Heart right ventricle (tissue), 16 donors: ENCODE data around the gene SPO11. TPM values are rescaled to one million over a fixed set of nuclear protein-coding genes. Genes with fewer than 3 reads are reported as not detected.
A peak's percentile ranks its signal among the peaks of the same experiment; 100 is the strongest.
"Not testable (repeated sequence)": the region's sequence is repeated elsewhere in the genome, so short reads cannot be mapped to it uniquely, and the experiment has no call there.

Experiments used
- ATAC-seq, 8 donors: fragments of 200-7000 bp; cut with Tn5 transposase; one replicate each; pipeline ENCODE4 v1.9.1; 2020; ENCODE audit warnings: mild to moderate bottlenecking in 8 of 8, moderate library complexity in 8 of 8, moderate number of reproducible peaks in 1 of 8
- DNase-seq, 2 donors: peaks; one replicate each; pipeline ENCODE4 v3.0.0-alpha.2; 2020
- H3K27ac ChIP-seq, 10 donors: fragments of 200-600 bp; sonication (generic) in 2 of 10; one replicate each; pipeline versions ENCODE4 v1.5.0 to v1.8.0; 2020 to 2022; ENCODE audit warnings: mild to moderate bottlenecking in 3 of 10
- H3K27me3 ChIP-seq, 7 donors: fragments of 200-600 bp; one replicate each; pipeline ENCODE4 v1.8.0; 2021 to 2022; ENCODE audit warnings: mild to moderate bottlenecking in 2 of 7
- H3K36me3 ChIP-seq, 9 donors: fragments of 200-600 bp; sonication (generic) in 1 of 9; one replicate each; pipeline versions ENCODE4 v1.5.0 to v1.8.0; 2020 to 2022; ENCODE audit warnings: mild to moderate bottlenecking in 2 of 9
- H3K4me1 ChIP-seq, 9 donors: fragments of 200-600 bp; sonication (generic) in 1 of 9; one replicate each; pipeline versions ENCODE4 v1.5.0 to v1.8.0; 2020 to 2022; ENCODE audit warnings: mild to moderate bottlenecking in 4 of 9
- H3K4me3 ChIP-seq, 10 donors: fragments of 200-600 bp; sonication (generic) in 2 of 10; one replicate each; pipeline versions ENCODE4 v1.5.0 to v1.8.0; 2020 to 2022; ENCODE audit warnings: mild to moderate bottlenecking in 7 of 10, moderate library complexity in 2 of 10
- H3K9me3 ChIP-seq, 11 donors: fragments of 200-600 bp in 10 of 11; sonication (generic) in 2 of 11; one replicate each; pipeline versions ENCODE4 v1.5.0 to v1.8.0; 2013 to 2022; ENCODE audit warnings: mild to moderate bottlenecking in 2 of 11, control low read depth in 1 of 11, moderate library complexity in 1 of 11
- WGBS, 2 donors: extraction: QIAGEN DNeasy Blood & Tissue Kit; methylation state at CpG; one replicate each; pipeline ENCODE4 v1.1.7; 2013; ENCODE audit warnings: inconsistent platforms in 1 of 2; 5-methylcytosine and 5-hydroxymethylcytosine counted together
- intact Hi-C, 10 donors: fragments of 100-400 bp; cut with DNase I; formaldehyde crosslinking; loops; one replicate each; pipeline versions ENCODE4 v1.11.1 to v1.14.2; 2022
- polyA plus RNA-seq, 2 donors: library from polyadenylated mRNA; stranded (reverse); fragments of 200-250 nt; gene quantifications; one replicate each; pipeline ENCODE4 v1.2.3, GENCODE V29; 2013
- total RNA-seq, 10 donors: library from RNA; stranded (reverse); fragmentation: NEBNext Ultra II Directional in 3 of 10; extraction: Animal tissue kit (Norgen Biotek cat#: 25700) in 3 of 10; gene quantifications; one replicate each; pipeline versions ENCODE4 v1.2.1 to v1.2.4, GENCODE V29; 2021 to 2023
- TF ChIP-seq, protein P1 (sequence below), 9 donors: fragments of 200-600 bp; sonication (generic) in 2 of 9; IDR thresholded peaks; one replicate each; pipeline versions ENCODE4 v1.5.0 to v1.8.0; 2021 to 2022; ENCODE audit warnings: antibody characterized with exemption in 9 of 9, mild to moderate bottlenecking in 5 of 9, moderate library complexity in 1 of 9
- donor health status: Arrhythmogenic right ventricular cardiomyopathy.
- donor health status: ischemic (EF 13 %, LVEDD 7.1; RV severe dilation, severe dysfunction).
- donor health status: healthy with polysubstance abuse.
- donor health status: DM: no; HTN: yes; CAD: no.
- donor health status: DM: no; HTN: no; CAD: no.
- donor health status: ischemic (EF 25% LVEDD 6.9; RV normal size, moderate dysfunction).
- donor health status: ischemic (EF 25% LVEDD 5.7; RV mildly dilated, moderate dysfunction).
- donor health status: healthy.
- donor health status: DM: yes; HTN: yes; CAD: no.
- donor health status: Ischemic cardiomyopathy.
- donor health status: ischemic (EF 35%, LVEDD 5.7; RV mildly dilated, moderate dysfunction).
- donor health status: nonischemic (EF 11% LVEDD 7.7; RV severe dilation, severe dysfunction).
- donor health status: DM: yes; HTN: yes; CAD: no.
- donor health status: PGD.
- donor health status: ischemic (EF 29% LVEDD 5.4; RV normal size, mild dysfunction).
- donor health status: nonischemic (EF 23%, LVEDD 6.1; RV moderate dilation, normal function).

The SPO11 gene
- total and polyA plus RNA-seq, 12 donors = not detected

GRCh38 chr20:57341663-57342062, 12.1 kb downstream of the SPO11 start:
- no peak for DNase-seq

DNA sequence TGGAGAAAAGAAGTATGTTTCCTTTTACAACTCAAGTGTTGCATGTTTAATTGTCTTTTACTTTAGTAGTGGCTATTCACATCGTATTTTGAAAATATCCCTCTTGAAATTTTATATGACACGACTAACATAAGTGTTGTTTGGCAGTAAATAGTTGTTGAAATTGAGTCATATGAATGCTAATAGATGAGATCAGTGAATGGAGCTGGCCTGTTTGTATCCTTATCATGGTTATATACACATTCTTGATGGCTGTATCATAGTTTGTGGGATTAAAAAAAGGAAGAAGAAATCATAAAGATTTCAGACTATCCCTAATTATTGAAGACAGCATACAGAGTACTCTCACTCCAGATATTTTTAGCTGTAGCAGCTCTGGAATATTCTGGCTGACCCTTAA, 13.2 kb downstream of the SPO11 start:
- Histone ChIP-seq H3K9me3 (no peaks in the 10 kb centered on the region), H3K4me3 (no peak overlapping the region), H3K4me1 (no peaks in the 10 kb centered on the region), H3K36me3 (no peaks in the 10 kb centered on the region), H3K27ac (no peak overlapping the region), H3K27me3 (peaks cover 0 to 62% (median 13%) of the 10 kb centered on the region in 7 donors)
- TF ChIP-seq, protein P1, sequence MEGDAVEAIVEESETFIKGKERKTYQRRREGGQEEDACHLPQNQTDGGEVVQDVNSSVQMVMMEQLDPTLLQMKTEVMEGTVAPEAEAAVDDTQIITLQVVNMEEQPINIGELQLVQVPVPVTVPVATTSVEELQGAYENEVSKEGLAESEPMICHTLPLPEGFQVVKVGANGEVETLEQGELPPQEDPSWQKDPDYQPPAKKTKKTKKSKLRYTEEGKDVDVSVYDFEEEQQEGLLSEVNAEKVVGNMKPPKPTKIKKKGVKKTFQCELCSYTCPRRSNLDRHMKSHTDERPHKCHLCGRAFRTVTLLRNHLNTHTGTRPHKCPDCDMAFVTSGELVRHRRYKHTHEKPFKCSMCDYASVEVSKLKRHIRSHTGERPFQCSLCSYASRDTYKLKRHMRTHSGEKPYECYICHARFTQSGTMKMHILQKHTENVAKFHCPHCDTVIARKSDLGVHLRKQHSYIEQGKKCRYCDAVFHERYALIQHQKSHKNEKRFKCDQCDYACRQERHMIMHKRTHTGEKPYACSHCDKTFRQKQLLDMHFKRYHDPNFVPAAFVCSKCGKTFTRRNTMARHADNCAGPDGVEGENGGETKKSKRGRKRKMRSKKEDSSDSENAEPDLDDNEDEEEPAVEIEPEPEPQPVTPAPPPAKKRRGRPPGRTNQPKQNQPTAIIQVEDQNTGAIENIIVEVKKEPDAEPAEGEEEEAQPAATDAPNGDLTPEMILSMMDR (IDR thresholded peaks at IDR 0.05) = no peak
- ATAC-seq (no peak), DNase-seq (no peak)
- intact Hi-C loops = loop anchor here in 2 of 10 donors (5.0 to 10.0 kb wide), 3 partner anchors 251 to 798 kb away; no protein-coding TSS in a partner anchor
- 58 to 63% methylated on average over 2 of the region's 2 CpGs for WGBS, 2 donors

More at GRCh38 chr20:57341663-57342062, 12.1 kb downstream of the SPO11 start:
- Histone ChIP-seq H3K9me3 (no peaks in the 10 kb centered on the region), H3K4me1 (no peaks in the 10 kb centered on the region), H3K36me3 (no peaks in the 10 kb centered on the region), H3K27me3 (peaks cover 0 to 68% (median 20%) of the 10 kb centered on the region in 7 donors), H3K27ac (no peak overlapping the region), H3K4me3 (no peak overlapping the region)
- intact Hi-C loops = loop anchor here in 2 of 10 donors (5.0 to 10.0 kb wide), 3 partner anchors 249 to 797 kb away; no protein-coding TSS in a partner anchor
- TF ChIP-seq, protein P1 (IDR thresholded peaks at IDR 0.05) = no peak
- 64 to 67% methylated on average over 2 of the region's 2 CpGs for WGBS, 2 donors
- no peak for ATAC-seq

GRCh38 chr20:57346477-57346876, 16.9 kb downstream of the SPO11 start:
- Histone ChIP-seq H3K9me3 (no peaks in the 10 kb centered on the region), H3K27ac (no peak overlapping the region), H3K36me3 (no peaks in the 10 kb centered on the region), H3K4me1 (peaks cover 0 to 3% (median 0%) of the 10 kb centered on the region in 9 donors), H3K4me3 (no peak overlapping the region), H3K27me3 (peaks cover 0 to 44% (median 4%) of the 10 kb centered on the region in 7 donors)
- ATAC-seq = peak in 5 of 8 donors; percentile 44 to 59 (median 49)
- TF ChIP-seq, protein P1 (IDR thresholded peaks at IDR 0.05) = peak; percentile 46 to 83 (median 79)
- WGBS, 2 donors = 0 to 1% methylated on average over 4 of the region's 4 CpGs
- intact Hi-C loops = loop anchor here (1.0 to 10.0 kb wide), 8 partner anchors 254 to 802 kb away; no protein-coding TSS in a partner anchor
- peak; percentile 62 to 69 for DNase-seq

- no peak for ATAC-seq
- H3K27me3 ChIP-seq = peaks cover 0 to 36% (median 4%) of the 10 kb centered on the region in 7 donors
- H3K4me3 ChIP-seq = no peak overlapping the region
- H3K36me3 ChIP-seq = no peaks in the 10 kb centered on the region
- H3K9me3 ChIP-seq = no peaks in the 10 kb centered on the region
- H3K4me1 ChIP-seq = peaks cover 4 to 12% (median 9%) of the 10 kb centered on the region in 9 donors
- WGBS, 2 donors = 85 to 87% methylated on average over 4 of the region's 4 CpGs
- no peak for DNase-seq
- intact Hi-C loops = loop anchor here in 9 of 10 donors (2.0 to 10.0 kb wide), 6 partner anchors 255 to 803 kb away; no protein-coding TSS in a partner anchor
- TF ChIP-seq, protein P1 (IDR thresholded peaks at IDR 0.05) = no peak
- no peak overlapping the region for H3K27ac ChIP-seq
Observed at GRCh38 chr20:57347393-57347792, 17.8 kb downstream of the SPO11 start.

DNA sequence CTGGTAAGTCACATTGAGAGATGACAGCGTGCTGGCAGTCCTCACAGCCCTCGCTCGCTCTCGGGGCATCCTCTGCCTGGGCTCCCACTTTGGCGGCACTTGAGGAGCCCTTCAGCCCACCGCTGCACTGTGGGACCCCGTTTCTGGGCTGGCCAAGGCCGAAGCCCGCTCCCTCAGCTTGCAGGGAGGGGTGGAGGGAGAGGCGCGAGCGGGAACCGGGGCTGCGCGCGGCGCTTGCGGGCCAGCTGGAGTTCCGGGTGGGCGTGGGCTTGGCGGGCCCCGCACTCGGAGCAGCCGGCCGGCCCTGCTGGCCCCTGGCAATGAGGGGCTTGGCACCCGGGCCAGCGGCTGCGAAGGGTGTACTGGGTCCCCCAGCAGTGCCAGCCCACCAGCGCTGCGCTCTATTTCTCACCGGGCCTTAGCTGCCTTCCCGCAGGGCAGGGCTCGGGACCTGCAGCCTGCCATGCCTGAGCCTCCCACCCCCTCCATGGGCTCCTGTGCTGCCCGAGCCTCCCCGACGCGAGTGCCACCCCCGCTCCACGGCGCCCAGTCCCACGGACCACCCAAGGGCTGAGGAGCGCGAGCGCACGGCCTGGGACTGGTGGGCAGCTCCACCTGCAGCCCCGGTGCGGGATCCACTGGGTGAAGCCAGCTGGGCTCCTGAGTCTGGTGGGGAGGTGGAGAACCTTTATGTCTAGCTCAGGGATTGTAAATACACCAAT, 18.8 kb downstream of the SPO11 start:
- Histone ChIP-seq H3K4me1 (peaks cover 4 to 20% (median 15%) of the 10 kb centered on the region in 9 donors), H3K27me3 (peaks cover 0 to 28% (median 4%) of the 10 kb centered on the region in 7 donors)
- not testable (repeated sequence) for H3K27ac ChIP-seq, DNase-seq, H3K9me3 ChIP-seq, H3K4me3 ChIP-seq, ATAC-seq, H3K36me3 ChIP-seq
- WGBS, 2 donors = 60 to 62% methylated on average over 32 to 47 of the region's 47 CpGs
- intact Hi-C loops = loop anchor here in 7 of 10 donors (5.0 to 10.0 kb wide), 4 partner anchors 256 to 804 kb away; no protein-coding TSS in a partner anchor

GRCh38 chr20:57348922-57349574, 19.4 kb downstream of the SPO11 start:
- WGBS, 2 donors = 90 to 92% methylated on average over 21 of the region's 21 CpGs
- not testable (repeated sequence) for DNase-seq, H3K4me3 ChIP-seq, ATAC-seq, H3K27ac ChIP-seq, H3K36me3 ChIP-seq, H3K9me3 ChIP-seq
- peaks cover 4 to 20% (median 15%) of the 10 kb centered on the region in 9 donors for H3K4me1 ChIP-seq
- intact Hi-C loops = loop anchor here in 7 of 10 donors (5.0 to 10.0 kb wide), 4 partner anchors 257 to 804 kb away; no protein-coding TSS in a partner anchor
- peaks cover 0 to 21% (median 4%) of the 10 kb centered on the region in 7 donors for H3K27me3 ChIP-seq
